Measurements from ENCODE around the gene KRTAP6-3. TPM values are rescaled to one million over a fixed set of nuclear protein-coding genes. Genes with fewer than 3 reads are reported as not detected.

Gene KRTAP6-3
- total RNA-seq, result not detected

GRCh38 chr21:30592140-30592539, at the start of gene KRTAP6-3:
TSS of gene KRTAP6-3 (plus strand) at chr21:30592440. CDS start at chr21:30592446, 6 bp downstream.

GRCh38 chr21:30561264-30561895, 30.9 kb upstream of the KRTAP6-3 start, which contains the start of gene KRTAP19-7:
TSS of gene KRTAP19-7 (minus strand) at chr21:30561314. CDS start at chr21:30561289, 25 bp downstream.

GRCh38 chr21:30590297-30590696, 1.9 kb upstream of the KRTAP6-3 start, which contains the start of gene KRTAP22-2:
TSS of gene KRTAP22-2 (minus strand) at chr21:30590397.

GRCh38 chr21:30598802-30599201, 6.6 kb downstream of the KRTAP6-3 start, which contains the start of gene KRTAP6-2:
TSS of gene KRTAP6-2 (minus strand) at chr21:30598902. CDS start at chr21:30598874, 28 bp downstream.

GRCh38 chr21:30600787-30601186, 8.5 kb downstream of the KRTAP6-3 start, which contains the start of gene KRTAP22-1:
TSS of gene KRTAP22-1 (plus strand) at chr21:30601087.

GRCh38 chr21:30613836-30614235, 21.6 kb downstream of the KRTAP6-3 start, which contains the start of gene KRTAP6-1:
TSS of gene KRTAP6-1 (minus strand) at chr21:30613930. CDS start at chr21:30613904, 26 bp downstream.

GRCh38 chr21:30616125-30616524, 23.9 kb downstream of the KRTAP6-3 start, which contains the start of gene KRTAP20-1:
TSS of gene KRTAP20-1 (plus strand) at chr21:30616425. CDS start at chr21:30616455, 30 bp downstream.

GRCh38 chr21:30620522-30620921, 28.3 kb downstream of the KRTAP6-3 start, which contains the start of gene KRTAP20-4:
TSS of gene KRTAP20-4 (plus strand) at chr21:30620627.

GRCh38 chr21:30634906-30635305, 42.7 kb downstream of the KRTAP6-3 start, which contains the start of gene KRTAP20-2:
TSS of gene KRTAP20-2 (plus strand) at chr21:30635206. CDS start at chr21:30635264, 58 bp downstream.

GRCh38 chr21:30642564-30642963, 50.3 kb downstream of the KRTAP6-3 start, which contains the start of gene KRTAP20-3:
TSS of gene KRTAP20-3 (plus strand) at chr21:30642864.

Small RNAs within 50 kb of the gene (small RNA-seq; reads per million reads assigned to genes)
- not detected for gene KRTAP20-1 (ENCODE audit: low replicate concordance)
- not detected for gene KRTAP20-3 (ENCODE audit: low replicate concordance)
- gene KRTAP20-4 (ENCODE audit: low replicate concordance), result not detected
- gene KRTAP22-1 (ENCODE audit: low replicate concordance), result not detected
- gene KRTAP22-2 (ENCODE audit: low replicate concordance), result not detected

Other genes with a start within 250 kb of the KRTAP6-3 start
- not detected for gene KRTAP23-1, start 243.8 kb upstream of the KRTAP6-3 start, total RNA-seq
- gene KRTAP13-2, start 220.2 kb upstream of the KRTAP6-3 start, total RNA-seq, result not detected
- gene KRTAP13-1, start 196.4 kb upstream of the KRTAP6-3 start, total RNA-seq, result not detected
- not detected for gene KRTAP13-3, start 166.5 kb upstream of the KRTAP6-3 start, total RNA-seq
- not detected for gene KRTAP13-4, start 162.2 kb upstream of the KRTAP6-3 start, total RNA-seq
- not detected for gene KRTAP15-1, start 152.2 kb upstream of the KRTAP6-3 start, total RNA-seq
- gene KRTAP19-1, start 112.1 kb upstream of the KRTAP6-3 start, total RNA-seq, result not detected
- gene KRTAP19-2, start 105.0 kb upstream of the KRTAP6-3 start, total RNA-seq, result not detected
- gene KRTAP19-3, start 100.4 kb upstream of the KRTAP6-3 start, total RNA-seq, result not detected
- gene KRTAP19-4, start 95.3 kb upstream of the KRTAP6-3 start, total RNA-seq, result not detected
- not detected for gene KRTAP19-5, start 90.3 kb upstream of the KRTAP6-3 start, total RNA-seq
- not detected for gene KRTAP19-6, start 50.6 kb upstream of the KRTAP6-3 start, total RNA-seq
- not detected for gene KRTAP19-7, start 31.1 kb upstream of the KRTAP6-3 start, total RNA-seq
- gene KRTAP22-2, start 2.0 kb upstream of the KRTAP6-3 start, total RNA-seq, result not detected
- not detected for gene KRTAP6-2, start 6.5 kb downstream of the KRTAP6-3 start, total RNA-seq
- gene KRTAP22-1, start 8.6 kb downstream of the KRTAP6-3 start, total RNA-seq, result not detected
- gene KRTAP6-1, start 21.5 kb downstream of the KRTAP6-3 start, total RNA-seq, result not detected
- not detected for gene KRTAP20-1, start 24.0 kb downstream of the KRTAP6-3 start, total RNA-seq
- gene KRTAP20-4, start 28.2 kb downstream of the KRTAP6-3 start, total RNA-seq, result not detected
- gene KRTAP20-2, start 42.8 kb downstream of the KRTAP6-3 start, total RNA-seq, result not detected
- not detected for gene KRTAP20-3, start 50.4 kb downstream of the KRTAP6-3 start, total RNA-seq
- not detected for gene KRTAP21-3, start 126.3 kb downstream of the KRTAP6-3 start, total RNA-seq
- gene KRTAP21-2, start 154.8 kb downstream of the KRTAP6-3 start, total RNA-seq, result not detected
- gene KRTAP21-1, start 163.0 kb downstream of the KRTAP6-3 start, total RNA-seq, result not detected
- not detected for gene KRTAP8-1, start 220.8 kb downstream of the KRTAP6-3 start, total RNA-seq
- not detected for gene KRTAP7-1, start 237.3 kb downstream of the KRTAP6-3 start, total RNA-seq